ENCODE data around the gene ARL8B.
A peak's percentile ranks its signal among the peaks of the same experiment; 100 is the strongest.
"Not testable (repeated sequence)": the region's sequence is repeated elsewhere in the genome, so short reads cannot be mapped to it uniquely, and the experiment has no call there.

ARL8B gene

GRCh38 chr3:5096336-5097008 lies 25.6 kb upstream of the ARL8B start:
- no peak overlapping the region; the same call in 1 of the 2 replicates for H3K9ac ChIP-seq (ENCODE audit: low read depth, low read length)
- H3K4me1 ChIP-seq (ENCODE audit: insufficient read depth, low read length): peaks cover 4% of the 10 kb centered on the region; the same call in 1 of the 2 replicates
- H3K36me3 ChIP-seq (ENCODE audit: insufficient read depth, low read length): no peaks in the 10 kb centered on the region
- H3K9me3 ChIP-seq (ENCODE audit: control insufficient read depth, insufficient read depth, low read length): no peaks in the 10 kb centered on the region

DNA sequence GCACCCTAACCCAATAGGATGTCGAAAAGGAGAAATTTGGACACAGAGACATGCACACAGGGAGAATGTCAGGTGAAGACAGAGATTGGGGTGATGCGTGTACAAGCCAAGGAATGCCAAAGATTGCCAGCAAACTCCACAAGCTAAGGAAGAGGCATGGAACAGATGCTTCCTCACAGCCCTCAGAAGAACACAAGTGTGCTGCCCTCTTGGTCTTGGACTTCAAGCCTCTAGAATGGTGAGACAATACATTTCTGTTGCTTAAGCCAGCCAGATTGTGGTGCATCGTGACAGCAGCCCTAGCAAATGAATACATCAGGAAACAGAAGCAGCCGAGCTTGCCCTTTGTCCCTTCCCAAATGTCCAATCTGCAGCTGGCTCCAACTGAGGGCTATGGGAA lies 23.7 kb upstream of the ARL8B start:
- H3K36me3 ChIP-seq (ENCODE audit: insufficient read depth, low read length): no peaks in the 10 kb centered on the region
- H3K9me3 ChIP-seq (ENCODE audit: control insufficient read depth, insufficient read depth, low read length): no peaks in the 10 kb centered on the region
- H3K4me1 ChIP-seq (ENCODE audit: insufficient read depth, low read length): peaks cover 4% of the 10 kb centered on the region; the same call in 1 of the 2 replicates
- H3K9ac ChIP-seq (ENCODE audit: low read depth, low read length): no peak overlapping the region

DNA sequence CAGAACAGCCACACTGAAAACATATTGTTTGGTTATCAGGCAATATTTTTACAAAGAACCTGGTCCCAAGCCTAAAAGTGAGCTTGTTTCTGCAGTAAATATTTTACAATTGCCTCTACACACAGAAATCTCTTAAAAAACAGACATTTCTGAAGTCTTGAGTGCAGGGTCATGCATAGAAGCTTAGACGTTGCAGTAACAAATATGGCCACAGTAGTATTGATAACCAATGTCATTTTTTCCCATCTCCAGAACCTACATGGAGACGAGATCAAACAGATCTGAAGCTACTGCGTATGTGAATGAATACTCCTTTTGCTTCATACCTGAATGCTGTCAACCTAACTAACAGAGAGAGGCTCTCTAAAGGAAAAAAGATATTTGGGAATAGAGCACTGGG lies 19.6 kb upstream of the ARL8B start:
- Histone ChIP-seq H3K4me1 (ENCODE audit: insufficient read depth, low read length) (no peaks in the 10 kb centered on the region), H3K9ac (ENCODE audit: low read depth, low read length) (no peak overlapping the region), H3K9me3 (ENCODE audit: control insufficient read depth, insufficient read depth, low read length) (no peaks in the 10 kb centered on the region), H3K36me3 (ENCODE audit: insufficient read depth, low read length) (no peaks in the 10 kb centered on the region)

DNA sequence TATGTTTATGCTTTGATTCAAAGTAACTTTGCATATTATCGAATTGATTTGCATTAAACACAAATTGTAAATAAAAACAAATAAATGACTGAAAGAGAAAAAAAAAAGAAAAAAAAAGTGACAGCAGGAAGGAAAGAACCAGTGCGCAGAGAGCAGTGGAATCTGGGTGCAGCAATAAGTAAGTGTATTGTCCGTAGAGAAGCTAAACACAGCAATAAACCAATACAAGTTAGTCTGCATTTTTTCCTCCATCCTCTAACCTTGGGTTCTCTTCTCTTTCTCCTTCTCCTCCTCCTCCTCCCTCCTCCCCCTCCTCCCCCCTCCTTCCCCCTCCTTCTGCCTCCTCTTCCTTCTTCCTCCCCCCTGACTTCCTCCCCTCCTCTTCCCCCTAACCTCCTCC lies 18.3 kb upstream of the ARL8B start:
- no peaks in the 10 kb centered on the region for H3K9me3 ChIP-seq (ENCODE audit: control insufficient read depth, insufficient read depth, low read length)
- no peaks in the 10 kb centered on the region for H3K4me1 ChIP-seq (ENCODE audit: insufficient read depth, low read length)
- H3K9ac ChIP-seq (ENCODE audit: low read depth, low read length): no peak overlapping the region
- no peaks in the 10 kb centered on the region for H3K36me3 ChIP-seq (ENCODE audit: insufficient read depth, low read length)

GRCh38 chr3:5105050-5105449 lies 17.0 kb upstream of the ARL8B start:
- no peaks in the 10 kb centered on the region for H3K4me1 ChIP-seq (ENCODE audit: insufficient read depth, low read length)
- no peaks in the 10 kb centered on the region for H3K36me3 ChIP-seq (ENCODE audit: insufficient read depth, low read length)
- H3K9ac ChIP-seq (ENCODE audit: low read depth, low read length): no peak overlapping the region
- H3K9me3 ChIP-seq (ENCODE audit: control insufficient read depth, insufficient read depth, low read length): no peaks in the 10 kb centered on the region

DNA sequence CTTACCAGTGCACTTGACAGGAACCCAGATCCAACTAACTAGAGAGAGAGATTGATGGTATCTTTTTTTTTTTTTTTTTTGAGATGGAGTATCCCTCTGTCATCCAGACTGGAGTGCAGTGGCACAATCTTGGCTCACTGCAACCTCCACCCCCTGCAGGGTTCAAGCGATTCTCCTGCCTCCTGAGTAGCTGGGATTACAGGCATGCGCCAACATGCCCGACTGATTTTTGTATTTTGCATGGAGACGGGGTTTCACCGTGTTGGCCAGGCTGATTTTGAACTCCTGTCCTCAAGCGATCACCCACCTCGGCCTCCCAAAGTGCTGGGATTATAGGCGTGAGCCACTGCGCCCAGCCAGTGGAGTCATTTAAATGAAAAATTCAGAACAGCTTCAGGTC lies 15.7 kb upstream of the ARL8B start:
- H3K9ac ChIP-seq (ENCODE audit: low read depth, low read length); H3K4me1 ChIP-seq (ENCODE audit: insufficient read depth, low read length); H3K36me3 ChIP-seq (ENCODE audit: insufficient read depth, low read length); H3K9me3 ChIP-seq (ENCODE audit: control insufficient read depth, insufficient read depth, low read length): not testable (repeated sequence)

DNA sequence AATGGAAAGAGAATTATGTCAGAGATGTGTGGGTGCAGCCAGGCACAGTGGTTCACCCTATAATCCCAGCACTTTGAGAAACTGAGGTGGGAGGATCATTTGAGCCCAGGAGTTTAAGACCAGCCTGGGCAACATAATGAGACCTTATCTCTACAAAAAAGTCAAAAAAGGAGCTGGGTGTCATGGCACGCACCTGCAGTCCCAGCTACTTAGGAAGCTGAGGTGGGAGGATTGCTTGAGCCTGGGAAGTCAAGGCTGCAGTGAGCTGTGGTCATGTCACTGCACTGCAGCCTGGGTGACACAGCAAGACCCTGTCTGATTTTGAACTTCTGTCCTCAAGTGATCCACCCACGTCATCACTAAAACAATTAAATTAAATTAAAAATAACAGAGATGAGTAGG lies 15.2 kb upstream of the ARL8B start:
- H3K36me3 ChIP-seq (ENCODE audit: insufficient read depth, low read length); H3K9ac ChIP-seq (ENCODE audit: low read depth, low read length); H3K9me3 ChIP-seq (ENCODE audit: control insufficient read depth, insufficient read depth, low read length); H3K4me1 ChIP-seq (ENCODE audit: insufficient read depth, low read length): not testable (repeated sequence)

DNA sequence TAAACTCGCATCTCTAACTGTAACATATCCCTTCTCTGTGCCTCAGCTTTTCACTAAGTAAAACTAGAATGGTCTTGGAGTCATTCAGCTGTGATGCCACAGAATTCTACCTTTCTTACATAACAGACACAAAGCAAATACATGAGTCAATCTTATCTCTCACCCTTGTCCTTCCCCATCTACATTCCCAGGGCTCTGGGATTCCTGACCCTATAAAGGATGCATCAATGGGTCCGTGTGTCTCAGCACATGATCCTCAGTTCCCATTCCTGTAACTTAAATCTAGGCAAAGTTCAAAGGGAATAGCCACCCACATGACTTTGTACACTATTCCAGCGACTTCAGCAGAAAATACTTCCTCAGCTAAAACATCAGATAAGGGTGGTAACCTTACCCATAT lies 11.8 kb upstream of the ARL8B start:
- H3K4me1 ChIP-seq (ENCODE audit: insufficient read depth, low read length): no peaks in the 10 kb centered on the region
- no peaks in the 10 kb centered on the region for H3K36me3 ChIP-seq (ENCODE audit: insufficient read depth, low read length)
- no peak overlapping the region for H3K9ac ChIP-seq (ENCODE audit: low read depth, low read length)
- H3K9me3 ChIP-seq (ENCODE audit: control insufficient read depth, insufficient read depth, low read length): no peaks in the 10 kb centered on the region

DNA sequence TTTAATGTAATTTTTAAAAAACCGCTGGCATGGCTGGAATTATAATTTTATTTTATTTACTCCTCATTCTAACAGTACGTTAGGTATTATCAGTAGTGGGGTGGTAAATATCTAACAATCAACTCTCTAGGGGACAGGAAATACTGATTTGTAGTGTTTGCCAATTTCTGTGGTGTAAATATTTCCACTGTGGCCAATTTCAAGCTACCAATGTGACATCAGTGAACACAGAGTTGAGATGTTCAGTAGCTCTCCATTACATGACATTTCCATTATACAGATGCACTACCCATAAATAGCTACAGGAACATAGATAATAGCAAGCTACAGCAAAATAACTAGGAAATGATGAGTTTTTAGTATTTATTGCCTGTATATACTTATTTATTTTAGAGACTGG lies 10.0 kb upstream of the ARL8B start:
- H3K4me1 ChIP-seq (ENCODE audit: insufficient read depth, low read length): no peaks in the 10 kb centered on the region
- no peaks in the 10 kb centered on the region for H3K9me3 ChIP-seq (ENCODE audit: control insufficient read depth, insufficient read depth, low read length)
- no peaks in the 10 kb centered on the region for H3K36me3 ChIP-seq (ENCODE audit: insufficient read depth, low read length)
- H3K9ac ChIP-seq (ENCODE audit: low read depth, low read length): no peak overlapping the region

- not testable (repeated sequence) for H3K4me1 ChIP-seq (ENCODE audit: insufficient read depth, low read length); H3K9me3 ChIP-seq (ENCODE audit: control insufficient read depth, insufficient read depth, low read length); H3K9ac ChIP-seq (ENCODE audit: low read depth, low read length); H3K36me3 ChIP-seq (ENCODE audit: insufficient read depth, low read length)
These were observed 8.4 kb upstream of the ARL8B start for GRCh38 chr3:5113726-5114125.

GRCh38 chr3:5115506-5116162 lies 6.5 kb upstream of the ARL8B start:
- no peak overlapping the region for H3K9ac ChIP-seq (ENCODE audit: low read depth, low read length)
- H3K9me3 ChIP-seq (ENCODE audit: control insufficient read depth, insufficient read depth, low read length): no peaks in the 10 kb centered on the region
- no peaks in the 10 kb centered on the region for H3K4me1 ChIP-seq (ENCODE audit: insufficient read depth, low read length)
- no peaks in the 10 kb centered on the region for H3K36me3 ChIP-seq (ENCODE audit: insufficient read depth, low read length)

DNA sequence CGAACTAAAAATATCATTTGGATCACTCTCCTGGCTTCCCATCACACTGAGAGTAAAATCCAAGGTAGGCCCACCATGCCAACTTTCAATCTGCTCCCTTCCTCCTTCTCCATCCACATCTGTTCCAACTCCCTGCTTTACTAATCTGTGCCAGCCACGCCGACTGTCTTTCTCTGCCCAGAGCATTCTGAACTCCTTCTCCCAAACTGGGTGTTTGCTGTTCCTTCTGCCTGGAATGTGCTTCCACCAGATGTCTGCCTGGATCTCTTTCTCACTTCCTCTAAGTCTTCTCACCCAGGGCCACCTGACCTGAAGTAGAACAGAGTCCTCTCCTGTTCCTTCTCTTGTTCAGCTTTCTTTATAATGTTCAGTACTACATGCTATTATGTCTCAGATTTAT lies 5.6 kb upstream of the ARL8B start:
- H3K36me3 ChIP-seq (ENCODE audit: insufficient read depth, low read length): no peaks in the 10 kb centered on the region
- H3K9ac ChIP-seq (ENCODE audit: low read depth, low read length): no peak overlapping the region
- H3K9me3 ChIP-seq (ENCODE audit: control insufficient read depth, insufficient read depth, low read length): no peaks in the 10 kb centered on the region
- H3K4me1 ChIP-seq (ENCODE audit: insufficient read depth, low read length): no peaks in the 10 kb centered on the region

DNA sequence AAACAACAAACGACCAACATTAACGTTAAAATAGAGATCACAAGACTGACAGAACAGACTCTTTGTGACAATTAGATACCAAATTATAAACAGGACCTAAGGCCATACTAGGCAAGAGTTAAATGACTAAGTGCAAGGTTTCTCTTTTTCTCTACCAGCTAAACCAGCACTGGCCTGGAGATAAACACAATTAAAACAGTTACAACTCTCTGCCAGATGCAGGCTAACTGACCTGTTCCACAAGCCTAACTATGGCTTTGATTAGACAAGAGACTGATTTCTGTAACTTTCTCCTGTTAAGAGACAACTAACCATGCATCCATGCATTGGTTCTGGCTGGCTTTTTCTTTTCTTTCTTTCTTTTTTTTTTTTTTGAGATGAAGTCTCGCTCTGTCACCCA lies 1.6 kb upstream of the ARL8B start:
- Histone ChIP-seq H3K4me1 (ENCODE audit: insufficient read depth, low read length) (peaks cover 3% of the 10 kb centered on the region; the same call in 1 of the 2 replicates), H3K9me3 (ENCODE audit: control insufficient read depth, insufficient read depth, low read length) (no peaks in the 10 kb centered on the region), H3K36me3 (ENCODE audit: insufficient read depth, low read length) (no peaks in the 10 kb centered on the region), H3K9ac (ENCODE audit: low read depth, low read length) (no peak overlapping the region)

- no peaks in the 10 kb centered on the region for H3K9me3 ChIP-seq (ENCODE audit: control insufficient read depth, insufficient read depth, low read length)
- H3K9ac ChIP-seq (ENCODE audit: low read depth, low read length): peak overlapping the region; percentile 92
- H3K36me3 ChIP-seq (ENCODE audit: insufficient read depth, low read length): no peaks in the 10 kb centered on the region
- H3K4me1 ChIP-seq (ENCODE audit: insufficient read depth, low read length): peaks cover 3% of the 10 kb centered on the region; the same call in 1 of the 2 replicates
These were observed 932 bp downstream of the ARL8B start for GRCh38 chr3:5122741-5123706.
